A673 (cell line): ENCODE data around the gene DNAJC12. TPM values are rescaled to one million over a fixed set of nuclear protein-coding genes. Genes with fewer than 3 reads are reported as not detected.
"Not testable (repeated sequence)": the region's sequence is repeated elsewhere in the genome, so short reads cannot be mapped to it uniquely, and the experiment has no call there.

ENCODE experiments used
- BruUV-seq: library from RNA; stranded (reverse); fragments of 400-500 nt; replicated peaks from 2 replicates; lab custom pipeline; 2021; lab: Mats Ljungman, UMichigan
- CTCF ChIA-PET: fragments of 300-600 bp; sonication (Branson Sonifier 250); formaldehyde crosslinking; loops from one replicate; lab custom pipeline; 2022; ENCODE audit warnings: antibody characterized with exemption; lab: Charles Lee
- POLR2A ChIA-PET: fragments of 300-600 bp; sonication (Branson Sonifier 250); formaldehyde crosslinking; loops from one replicate; lab custom pipeline; 2022; ENCODE audit warnings: antibody characterized with exemption; ENCODE audit not compliant: low non-redundant PET; lab: Charles Lee
- DNase-seq: peaks from one replicate; pipeline ENCODE4 v3.0.0-alpha.2; 2015; ENCODE audit warnings: low spot score
- H3K27ac ChIP-seq: fragments of 200-600 bp; sonication (generic); 2 replicates; pipeline ENCODE4 v1.5.1; 2016; ENCODE audit warnings: mixed run types, low read depth, mild to moderate bottlenecking, mixed read lengths, antibody characterized with exemption, low read length; ENCODE audit not compliant: poor library complexity, severe bottlenecking
- H3K27me3 ChIP-seq: fragments of 200-600 bp; sonication (generic); replicated peaks from 2 replicates; pipeline ENCODE4 v1.6.1; 2017; ENCODE audit warnings: mixed run types, low read depth, mild to moderate bottlenecking, mixed read lengths, antibody characterized with exemption, low read length; ENCODE audit not compliant: insufficient read depth, poor library complexity
- H3K36me3 ChIP-seq: fragments of 200-600 bp; sonication (generic); 2 replicates; pipeline ENCODE4 v1.6.1; 2016; ENCODE audit warnings: mixed run types, mild to moderate bottlenecking, mixed read lengths, antibody characterized with exemption, low read length; ENCODE audit not compliant: insufficient read depth, poor library complexity, severe bottlenecking
- H3K4me1 ChIP-seq: fragments of 200-600 bp; sonication (generic); 2 replicates; pipeline ENCODE4 v1.6.1; 2017; ENCODE audit warnings: mixed run types, mild to moderate bottlenecking, mixed read lengths, antibody characterized with exemption, low read length; ENCODE audit not compliant: insufficient read depth, poor library complexity, severe bottlenecking
- H3K4me3 ChIP-seq: fragments of 200-600 bp; sonication (generic); 2 replicates; pipeline ENCODE4 v1.5.1; 2016; ENCODE audit warnings: low read depth, mixed run types, mild to moderate bottlenecking, mixed read lengths, low read length; ENCODE audit not compliant: poor library complexity, severe bottlenecking
- H3K9me3 ChIP-seq: fragments of 200-600 bp; sonication (generic); 2 replicates; pipeline ENCODE4 v1.6.1; 2016; ENCODE audit warnings: mixed run types, low read depth, mild to moderate bottlenecking, mixed read lengths, antibody characterized with exemption, low read length; ENCODE audit not compliant: poor library complexity, severe bottlenecking
- EZH2 ChIP-seq: fragments of 200-600 bp; sonication (generic); IDR thresholded peaks from 2 replicates; pipeline ENCODE4 v1.6.1; 2017; ENCODE audit warnings: borderline replicate concordance, low read depth, mild to moderate bottlenecking, mixed read lengths, antibody characterized with exemption, low read length; ENCODE audit not compliant: poor library complexity, severe bottlenecking
- intact Hi-C: fragments of 100-400 bp; cut with micrococcal nuclease; formaldehyde crosslinking; loops from one replicate; pipeline ENCODE4 v1.10.0; 2022; ENCODE audit not compliant: unreplicated experiment
- total RNA-seq: library from RNA; stranded (reverse); gene quantifications from 2 replicates; pipeline ENCODE4 v1.2.3, GENCODE V29; 2021
- TF ChIP-seq, protein P1 (sequence below): fragments of 300-800, 200-600 bp; sonication (generic); conservative IDR thresholded peaks from 2 replicates; pipeline ENCODE4 v1.5.1; 2017; ENCODE audit warnings: low read depth, mild to moderate bottlenecking, antibody characterized with exemption, low read length, moderate library complexity, mixed read lengths

The DNAJC12 gene
- total RNA-seq, 1 experiment from 2014 or later = 182 TPM

DNA sequence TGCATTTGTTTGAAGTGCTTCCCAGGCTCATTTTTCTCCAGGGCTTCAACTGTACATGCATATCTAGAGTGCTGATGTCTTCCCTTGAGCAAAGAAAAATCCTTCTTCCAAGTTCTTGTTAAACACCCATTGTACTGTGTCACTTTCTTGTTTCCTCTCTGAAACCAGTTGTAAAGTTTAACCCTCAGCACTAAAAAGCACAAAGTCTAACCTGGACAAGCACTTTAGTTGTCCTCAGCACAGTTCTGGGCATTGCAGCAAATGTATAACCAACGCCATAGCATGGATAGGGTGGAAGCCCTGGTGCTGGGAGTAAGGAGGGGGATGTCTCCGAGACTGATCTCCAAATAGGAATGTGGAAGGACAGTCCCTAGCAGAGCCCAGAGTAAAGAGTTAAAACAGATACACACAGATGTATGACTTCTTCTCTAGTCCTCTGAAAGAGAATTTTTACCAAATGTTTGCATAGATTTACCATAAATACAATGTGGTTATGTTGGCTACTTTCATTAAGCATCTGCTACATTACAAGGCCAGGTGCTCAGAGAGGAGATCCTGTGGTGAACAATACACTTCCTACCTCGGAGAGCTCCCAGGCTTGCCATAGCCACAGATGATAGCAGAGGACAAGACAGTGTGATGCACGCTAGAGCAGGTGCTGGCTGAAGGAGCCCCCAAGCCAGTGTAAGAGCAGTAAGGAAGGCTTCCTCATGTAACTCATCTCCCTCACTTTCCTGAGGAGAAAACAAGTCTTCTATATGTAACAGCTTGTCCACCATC is 57.0 kb downstream of the DNAJC12 start:
- H3K4me1 ChIP-seq = peaks cover 4% of the 10 kb centered on the region
- intact Hi-C loops = loop anchor here (1.0 to 5.0 kb wide), 4 partner anchors 84 to 854 kb away; partner anchors contain the start of gene LRRTM3
- DNase-seq = no peak
- H3K9me3 ChIP-seq = no peaks in the 10 kb centered on the region
- H3K27ac ChIP-seq = no peak overlapping the region
- H3K36me3 ChIP-seq = no peaks in the 10 kb centered on the region
- no peaks in the 10 kb centered on the region for H3K27me3 ChIP-seq
- CTCF ChIA-PET = interaction anchor here (1.5 kb wide), 1 partner anchor 13 kb away, joined by 7 read pairs; no protein-coding TSS in a partner anchor
- TF ChIP-seq, protein P1, sequence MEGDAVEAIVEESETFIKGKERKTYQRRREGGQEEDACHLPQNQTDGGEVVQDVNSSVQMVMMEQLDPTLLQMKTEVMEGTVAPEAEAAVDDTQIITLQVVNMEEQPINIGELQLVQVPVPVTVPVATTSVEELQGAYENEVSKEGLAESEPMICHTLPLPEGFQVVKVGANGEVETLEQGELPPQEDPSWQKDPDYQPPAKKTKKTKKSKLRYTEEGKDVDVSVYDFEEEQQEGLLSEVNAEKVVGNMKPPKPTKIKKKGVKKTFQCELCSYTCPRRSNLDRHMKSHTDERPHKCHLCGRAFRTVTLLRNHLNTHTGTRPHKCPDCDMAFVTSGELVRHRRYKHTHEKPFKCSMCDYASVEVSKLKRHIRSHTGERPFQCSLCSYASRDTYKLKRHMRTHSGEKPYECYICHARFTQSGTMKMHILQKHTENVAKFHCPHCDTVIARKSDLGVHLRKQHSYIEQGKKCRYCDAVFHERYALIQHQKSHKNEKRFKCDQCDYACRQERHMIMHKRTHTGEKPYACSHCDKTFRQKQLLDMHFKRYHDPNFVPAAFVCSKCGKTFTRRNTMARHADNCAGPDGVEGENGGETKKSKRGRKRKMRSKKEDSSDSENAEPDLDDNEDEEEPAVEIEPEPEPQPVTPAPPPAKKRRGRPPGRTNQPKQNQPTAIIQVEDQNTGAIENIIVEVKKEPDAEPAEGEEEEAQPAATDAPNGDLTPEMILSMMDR = no peak
- no peak for TF ChIP-seq EZH2
- POLR2A ChIA-PET = no interaction called here
- no TSS peak for BruUV-seq
- no peak overlapping the region for H3K4me3 ChIP-seq

DNA sequence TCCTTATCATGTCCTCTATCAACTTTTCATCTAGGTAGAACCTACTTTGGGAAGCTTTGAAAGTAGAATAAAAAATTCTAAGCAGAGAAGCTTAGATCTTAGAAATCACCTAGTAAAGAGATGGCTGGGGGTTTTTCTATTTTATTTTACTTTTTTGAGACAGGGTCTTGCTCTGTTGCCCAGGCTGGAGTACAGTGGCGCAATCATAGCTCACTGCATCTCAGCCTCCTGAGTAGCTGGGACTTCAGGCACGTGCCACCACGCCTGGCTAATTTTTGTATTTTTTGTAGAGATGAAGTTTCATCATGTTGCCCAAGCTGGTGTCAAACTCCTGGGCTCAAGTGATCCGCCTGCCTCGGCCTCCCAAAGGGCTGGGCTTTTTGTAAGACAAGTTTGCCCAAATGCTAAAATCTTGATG is 57.8 kb downstream of the DNAJC12 start:
- H3K27ac ChIP-seq, H3K9me3 ChIP-seq, DNase-seq, H3K36me3 ChIP-seq, POLR2A ChIA-PET, H3K27me3 ChIP-seq, H3K4me3 ChIP-seq, BruUV-seq, H3K4me1 ChIP-seq: not testable (repeated sequence)
- intact Hi-C loops = loop anchor here (1.0 to 5.0 kb wide), 4 partner anchors 83 to 853 kb away; partner anchors contain the start of gene LRRTM3
- CTCF ChIA-PET = interaction anchor here (0.8 to 2.4 kb wide), 4 partner anchors 12 to 114 kb away, joined by 4 to 29 read pairs (median 14); partner anchors contain the start of gene CTNNA3

DNA sequence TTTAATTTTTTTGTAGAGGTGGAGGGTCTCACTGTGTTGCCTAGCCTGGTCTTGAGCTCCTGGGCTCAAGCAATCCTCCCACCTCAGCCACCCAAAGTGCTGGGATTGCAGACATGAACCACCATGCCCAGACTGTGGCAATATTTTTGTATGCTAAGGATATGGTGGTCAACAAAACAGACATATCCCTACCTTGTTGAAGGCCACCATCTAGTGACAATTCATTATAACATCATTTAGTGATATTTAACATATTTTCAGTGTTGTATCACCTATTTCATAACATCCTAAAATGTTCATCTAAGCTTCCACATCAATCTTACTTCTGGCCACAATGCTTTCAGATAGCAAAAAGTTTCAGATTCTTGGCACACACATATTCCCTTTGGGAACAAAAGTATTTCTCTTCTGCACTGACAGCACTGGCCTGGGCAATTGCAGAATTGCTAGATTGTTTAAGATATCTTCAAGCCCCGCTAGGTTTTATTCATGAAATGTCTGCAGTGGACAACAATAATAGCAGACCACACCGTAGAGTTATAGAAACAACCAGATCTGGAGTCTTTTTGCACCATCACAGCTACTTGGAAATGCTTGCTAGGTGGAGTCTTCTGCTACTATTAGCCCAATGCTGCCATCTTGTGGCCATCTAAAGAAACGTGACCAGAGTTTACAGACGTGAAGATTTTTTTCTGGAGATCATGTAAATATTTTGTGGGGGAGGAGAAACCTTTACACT is 58.4 kb downstream of the DNAJC12 start:
- ChIA-PET POLR2A (no interaction called here), CTCF (interaction anchor here (0.8 to 2.4 kb wide), 4 partner anchors 12 to 113 kb away, joined by 4 to 29 read pairs (median 14); partner anchors contain the start of gene CTNNA3)
- intact Hi-C loops = loop anchor here (1.0 to 5.0 kb wide), 4 partner anchors 82 to 852 kb away; partner anchors contain the start of gene LRRTM3
- no peaks in the 10 kb centered on the region for H3K9me3 ChIP-seq
- H3K27ac ChIP-seq = no peak overlapping the region
- BruUV-seq = no TSS peak
- H3K4me3 ChIP-seq = no peak overlapping the region
- peak; percentile 85 for DNase-seq
- H3K27me3 ChIP-seq = no peaks in the 10 kb centered on the region
- no peaks in the 10 kb centered on the region for H3K36me3 ChIP-seq
- TF ChIP-seq EZH2 = no peak
- TF ChIP-seq, protein P1 = peak; percentile 82
- H3K4me1 ChIP-seq = peaks cover 3% of the 10 kb centered on the region
